ENCODE data around the gene CADPS.

DNA sequence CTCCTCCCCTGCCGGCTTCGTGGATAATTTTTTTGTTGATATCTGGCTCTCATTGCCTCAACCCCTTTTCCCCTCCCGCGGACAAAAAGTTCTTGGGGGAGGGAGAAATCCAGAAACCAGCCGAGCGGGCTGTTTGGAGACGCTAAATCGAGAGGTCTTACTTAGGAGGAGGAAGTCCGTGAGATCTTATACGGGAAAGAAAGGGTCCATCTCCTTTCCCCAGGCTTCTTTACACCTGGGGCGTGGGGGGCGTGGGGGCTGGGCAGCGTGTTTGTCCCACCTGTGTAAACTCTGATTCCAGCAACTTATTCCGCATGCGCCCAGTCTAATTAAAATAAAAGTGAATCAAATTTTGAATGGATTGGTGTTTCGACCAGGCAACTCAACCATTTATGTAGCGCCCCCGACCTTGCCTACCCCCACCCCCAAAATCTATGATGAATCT, 364 bp upstream of the CADPS start:
- TF ChIP-seq, protein P1, sequence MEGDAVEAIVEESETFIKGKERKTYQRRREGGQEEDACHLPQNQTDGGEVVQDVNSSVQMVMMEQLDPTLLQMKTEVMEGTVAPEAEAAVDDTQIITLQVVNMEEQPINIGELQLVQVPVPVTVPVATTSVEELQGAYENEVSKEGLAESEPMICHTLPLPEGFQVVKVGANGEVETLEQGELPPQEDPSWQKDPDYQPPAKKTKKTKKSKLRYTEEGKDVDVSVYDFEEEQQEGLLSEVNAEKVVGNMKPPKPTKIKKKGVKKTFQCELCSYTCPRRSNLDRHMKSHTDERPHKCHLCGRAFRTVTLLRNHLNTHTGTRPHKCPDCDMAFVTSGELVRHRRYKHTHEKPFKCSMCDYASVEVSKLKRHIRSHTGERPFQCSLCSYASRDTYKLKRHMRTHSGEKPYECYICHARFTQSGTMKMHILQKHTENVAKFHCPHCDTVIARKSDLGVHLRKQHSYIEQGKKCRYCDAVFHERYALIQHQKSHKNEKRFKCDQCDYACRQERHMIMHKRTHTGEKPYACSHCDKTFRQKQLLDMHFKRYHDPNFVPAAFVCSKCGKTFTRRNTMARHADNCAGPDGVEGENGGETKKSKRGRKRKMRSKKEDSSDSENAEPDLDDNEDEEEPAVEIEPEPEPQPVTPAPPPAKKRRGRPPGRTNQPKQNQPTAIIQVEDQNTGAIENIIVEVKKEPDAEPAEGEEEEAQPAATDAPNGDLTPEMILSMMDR (IDR thresholded peaks at IDR 0.05; ENCODE audit: poor library complexity, severe bottlenecking) = no peak
- TF ChIP-seq POLR2AphosphoS5 (IDR thresholded peaks at IDR 0.05) (no peak), TAF1 (IDR thresholded peaks at IDR 0.05; ENCODE audit: low read depth) (no peak), EZH2 (IDR thresholded peaks at IDR 0.05; ENCODE audit: borderline replicate concordance, insufficient read depth, low read length, poor library complexity, severe bottlenecking) (no peak), SMC3 (conservative IDR thresholded peaks at IDR 0.05; ENCODE audit: poor library complexity) (no peak), EP300 (conservative IDR thresholded peaks at IDR 0.05; ENCODE audit: poor library complexity, severe bottlenecking) (no peak), RAD21 (conservative IDR thresholded peaks at IDR 0.05) (peak; percentile 35), MXI1 (conservative IDR thresholded peaks at IDR 0.05; ENCODE audit: poor library complexity, severe bottlenecking) (peak; percentile 14)
- TF ChIP-seq, protein P2, sequence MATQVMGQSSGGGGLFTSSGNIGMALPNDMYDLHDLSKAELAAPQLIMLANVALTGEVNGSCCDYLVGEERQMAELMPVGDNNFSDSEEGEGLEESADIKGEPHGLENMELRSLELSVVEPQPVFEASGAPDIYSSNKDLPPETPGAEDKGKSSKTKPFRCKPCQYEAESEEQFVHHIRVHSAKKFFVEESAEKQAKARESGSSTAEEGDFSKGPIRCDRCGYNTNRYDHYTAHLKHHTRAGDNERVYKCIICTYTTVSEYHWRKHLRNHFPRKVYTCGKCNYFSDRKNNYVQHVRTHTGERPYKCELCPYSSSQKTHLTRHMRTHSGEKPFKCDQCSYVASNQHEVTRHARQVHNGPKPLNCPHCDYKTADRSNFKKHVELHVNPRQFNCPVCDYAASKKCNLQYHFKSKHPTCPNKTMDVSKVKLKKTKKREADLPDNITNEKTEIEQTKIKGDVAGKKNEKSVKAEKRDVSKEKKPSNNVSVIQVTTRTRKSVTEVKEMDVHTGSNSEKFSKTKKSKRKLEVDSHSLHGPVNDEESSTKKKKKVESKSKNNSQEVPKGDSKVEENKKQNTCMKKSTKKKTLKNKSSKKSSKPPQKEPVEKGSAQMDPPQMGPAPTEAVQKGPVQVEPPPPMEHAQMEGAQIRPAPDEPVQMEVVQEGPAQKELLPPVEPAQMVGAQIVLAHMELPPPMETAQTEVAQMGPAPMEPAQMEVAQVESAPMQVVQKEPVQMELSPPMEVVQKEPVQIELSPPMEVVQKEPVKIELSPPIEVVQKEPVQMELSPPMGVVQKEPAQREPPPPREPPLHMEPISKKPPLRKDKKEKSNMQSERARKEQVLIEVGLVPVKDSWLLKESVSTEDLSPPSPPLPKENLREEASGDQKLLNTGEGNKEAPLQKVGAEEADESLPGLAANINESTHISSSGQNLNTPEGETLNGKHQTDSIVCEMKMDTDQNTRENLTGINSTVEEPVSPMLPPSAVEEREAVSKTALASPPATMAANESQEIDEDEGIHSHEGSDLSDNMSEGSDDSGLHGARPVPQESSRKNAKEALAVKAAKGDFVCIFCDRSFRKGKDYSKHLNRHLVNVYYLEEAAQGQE (IDR thresholded peaks at IDR 0.05; ENCODE audit: borderline replicate concordance) = no peak

Data from neural cell (in vitro differentiated cells).